Measurements from ENCODE around the gene DMD. TPM values are rescaled to one million over a fixed set of nuclear protein-coding genes. Genes with fewer than 3 reads are reported as not detected.
A peak's percentile ranks its signal among the peaks of the same experiment; 100 is the strongest.

DMD gene
- total RNA-seq, 1 donor from 2014 or later, result 2.5 TPM

DNA sequence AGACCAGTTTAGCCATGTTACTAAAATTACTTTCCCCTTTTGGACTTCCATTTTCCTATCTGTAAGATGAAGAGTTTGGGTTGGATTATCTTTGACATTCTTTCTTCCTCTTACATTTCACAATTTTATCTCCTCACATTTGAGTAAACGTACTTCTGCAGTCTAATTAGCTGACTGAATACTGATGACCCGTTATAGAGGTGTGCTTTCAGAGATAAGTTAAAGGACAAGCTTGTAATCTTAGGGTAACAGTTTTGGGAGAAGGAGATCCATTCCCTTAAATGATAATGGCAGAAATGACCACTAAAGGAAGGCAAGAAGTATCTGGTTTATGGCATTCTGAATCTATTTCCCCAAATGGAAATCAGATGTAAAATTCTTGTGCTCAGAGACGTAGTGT lies 1916.9 kb downstream of the DMD start:
- Histone ChIP-seq H3K36me3 (ENCODE audit: control insufficient read depth, insufficient read depth, low read length) (no peaks in the 10 kb centered on the region), H3K4me3 (ENCODE audit: low read depth, low read length) (no peak overlapping the region), H3K27me3 (ENCODE audit: control insufficient read depth, insufficient read depth, low read length) (no peaks in the 10 kb centered on the region)
- TF ChIP-seq, protein P1, sequence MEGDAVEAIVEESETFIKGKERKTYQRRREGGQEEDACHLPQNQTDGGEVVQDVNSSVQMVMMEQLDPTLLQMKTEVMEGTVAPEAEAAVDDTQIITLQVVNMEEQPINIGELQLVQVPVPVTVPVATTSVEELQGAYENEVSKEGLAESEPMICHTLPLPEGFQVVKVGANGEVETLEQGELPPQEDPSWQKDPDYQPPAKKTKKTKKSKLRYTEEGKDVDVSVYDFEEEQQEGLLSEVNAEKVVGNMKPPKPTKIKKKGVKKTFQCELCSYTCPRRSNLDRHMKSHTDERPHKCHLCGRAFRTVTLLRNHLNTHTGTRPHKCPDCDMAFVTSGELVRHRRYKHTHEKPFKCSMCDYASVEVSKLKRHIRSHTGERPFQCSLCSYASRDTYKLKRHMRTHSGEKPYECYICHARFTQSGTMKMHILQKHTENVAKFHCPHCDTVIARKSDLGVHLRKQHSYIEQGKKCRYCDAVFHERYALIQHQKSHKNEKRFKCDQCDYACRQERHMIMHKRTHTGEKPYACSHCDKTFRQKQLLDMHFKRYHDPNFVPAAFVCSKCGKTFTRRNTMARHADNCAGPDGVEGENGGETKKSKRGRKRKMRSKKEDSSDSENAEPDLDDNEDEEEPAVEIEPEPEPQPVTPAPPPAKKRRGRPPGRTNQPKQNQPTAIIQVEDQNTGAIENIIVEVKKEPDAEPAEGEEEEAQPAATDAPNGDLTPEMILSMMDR (IDR thresholded peaks at IDR 0.05; ENCODE audit: insufficient read depth, low read length, poor library complexity, severe bottlenecking), result no peak
- no peak for DNase-seq (ENCODE audit: low read depth)

DNA sequence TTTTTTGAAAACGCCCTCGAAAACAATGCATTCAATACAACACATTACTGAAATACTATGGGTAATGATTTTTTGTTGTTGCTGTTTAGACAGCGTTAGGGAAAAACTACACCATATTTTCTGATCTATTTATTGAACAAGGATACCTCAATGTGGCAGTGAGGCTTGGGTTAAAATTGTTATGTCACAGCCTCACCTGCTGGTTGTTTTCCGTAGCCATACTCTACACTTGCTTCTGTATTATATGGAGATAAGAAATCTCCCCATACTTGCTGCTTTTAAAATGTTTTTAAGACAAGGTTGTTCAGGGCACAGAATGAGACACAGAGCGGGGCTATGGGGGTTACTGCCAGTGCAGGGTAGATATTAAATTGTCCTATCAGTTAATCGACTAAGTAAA lies 1917.9 kb downstream of the DMD start:
- no peak for DNase-seq (ENCODE audit: low read depth)
- Histone ChIP-seq H3K36me3 (ENCODE audit: control insufficient read depth, insufficient read depth, low read length) (no peaks in the 10 kb centered on the region), H3K27me3 (ENCODE audit: control insufficient read depth, insufficient read depth, low read length) (no peaks in the 10 kb centered on the region), H3K4me3 (ENCODE audit: low read depth, low read length) (no peak overlapping the region)
- TF ChIP-seq, protein P1 (IDR thresholded peaks at IDR 0.05; ENCODE audit: insufficient read depth, low read length, poor library complexity, severe bottlenecking), result no peak

DNA sequence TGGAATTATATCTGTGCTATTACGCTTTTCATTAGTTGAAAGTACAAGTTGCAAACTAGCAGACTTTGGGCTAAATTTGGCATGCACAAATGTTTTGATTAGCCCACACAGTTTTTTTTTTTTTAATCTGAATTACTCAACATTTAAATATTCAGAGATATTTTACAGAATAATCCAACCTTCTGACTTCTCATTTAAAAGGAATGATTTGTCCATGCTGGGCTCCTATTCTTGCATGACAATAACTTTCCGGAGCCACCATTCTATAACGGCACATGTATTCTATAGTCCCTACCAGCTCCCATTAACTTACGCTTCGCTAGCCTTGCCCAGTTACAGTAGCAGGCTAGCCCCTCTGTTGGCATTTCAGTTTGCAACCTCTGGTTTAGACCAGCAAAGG lies 1920.2 kb downstream of the DMD start:
- H3K36me3 ChIP-seq (ENCODE audit: control insufficient read depth, insufficient read depth, low read length), result no peaks in the 10 kb centered on the region
- no peak overlapping the region for H3K4me3 ChIP-seq (ENCODE audit: low read depth, low read length)
- no peak for DNase-seq (ENCODE audit: low read depth)
- TF ChIP-seq, protein P1 (IDR thresholded peaks at IDR 0.05; ENCODE audit: insufficient read depth, low read length, poor library complexity, severe bottlenecking), result no peak
- no peaks in the 10 kb centered on the region for H3K27me3 ChIP-seq (ENCODE audit: control insufficient read depth, insufficient read depth, low read length)

DNA sequence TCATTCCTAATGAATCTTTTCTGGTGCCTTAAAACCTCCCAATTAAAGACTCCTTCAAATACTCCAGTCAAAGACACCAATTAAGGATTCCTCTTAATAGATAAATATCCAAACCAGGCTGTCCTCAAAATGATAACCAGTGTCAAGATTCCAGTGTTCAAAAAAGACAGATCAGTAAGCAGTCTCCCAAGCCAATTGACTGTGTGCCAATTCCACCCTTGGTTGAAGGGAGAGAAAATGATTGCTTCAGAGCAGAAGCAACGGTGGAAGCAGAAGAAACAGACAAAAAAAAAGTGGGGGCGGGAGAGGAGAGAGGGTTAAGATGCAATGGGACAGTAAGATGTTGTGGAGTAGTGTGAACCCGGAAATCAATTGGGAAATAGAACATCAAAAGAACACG lies 1923.5 kb downstream of the DMD start:
- H3K27me3 ChIP-seq (ENCODE audit: control insufficient read depth, insufficient read depth, low read length), result no peaks in the 10 kb centered on the region
- no peaks in the 10 kb centered on the region for H3K36me3 ChIP-seq (ENCODE audit: control insufficient read depth, insufficient read depth, low read length)
- no peak for DNase-seq (ENCODE audit: low read depth)
- TF ChIP-seq, protein P1 (IDR thresholded peaks at IDR 0.05; ENCODE audit: insufficient read depth, low read length, poor library complexity, severe bottlenecking), result no peak
- no peak overlapping the region for H3K4me3 ChIP-seq (ENCODE audit: low read depth, low read length)

DNA sequence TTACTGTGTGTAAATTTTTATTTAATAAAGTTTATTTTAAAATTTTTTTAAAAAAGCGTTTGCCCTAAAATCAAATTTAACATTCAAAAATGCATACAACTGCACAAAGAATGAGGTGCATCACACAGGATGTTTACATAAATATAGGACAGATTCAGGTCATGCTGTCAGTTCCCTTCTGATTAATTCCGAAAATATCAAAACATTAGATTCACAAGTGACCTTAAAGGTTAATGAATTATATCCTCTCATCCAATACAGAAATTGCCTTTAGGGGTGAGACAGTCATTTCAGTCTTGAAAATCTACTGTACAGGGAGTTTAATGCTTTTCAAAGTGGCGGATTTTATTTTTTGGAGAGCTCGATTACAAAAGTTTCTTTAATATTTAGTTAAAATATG lies 1930.8 kb downstream of the DMD start:
- TF ChIP-seq, protein P1 (IDR thresholded peaks at IDR 0.05; ENCODE audit: insufficient read depth, low read length, poor library complexity, severe bottlenecking), result no peak
- DNase-seq (ENCODE audit: low read depth), result no peak
- Histone ChIP-seq H3K36me3 (ENCODE audit: control insufficient read depth, insufficient read depth, low read length) (no peaks in the 10 kb centered on the region), H3K4me3 (ENCODE audit: low read depth, low read length) (no peak overlapping the region), H3K27me3 (ENCODE audit: control insufficient read depth, insufficient read depth, low read length) (no peaks in the 10 kb centered on the region)

DNA sequence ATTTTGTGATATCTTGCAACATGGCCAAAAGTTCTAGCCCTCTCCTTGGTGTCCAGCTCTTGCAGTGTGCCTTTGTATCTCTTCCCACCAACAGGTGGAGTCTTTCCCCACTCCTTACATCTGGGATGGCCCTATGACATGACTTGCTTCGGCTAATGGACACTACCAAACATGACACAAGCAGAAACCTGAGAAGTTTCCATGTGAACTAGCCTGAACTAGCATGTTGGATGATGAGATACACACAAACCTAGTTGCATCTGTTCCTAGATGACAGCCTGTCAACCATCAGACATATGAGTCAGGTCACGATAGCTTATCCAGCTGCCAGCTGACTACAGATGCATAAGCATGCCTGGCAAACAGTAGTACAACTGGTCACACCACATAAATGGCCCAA lies 1932.0 kb downstream of the DMD start:
- TF ChIP-seq, protein P1 (IDR thresholded peaks at IDR 0.05; ENCODE audit: insufficient read depth, low read length, poor library complexity, severe bottlenecking), result peak; percentile 40
- no peaks in the 10 kb centered on the region for H3K36me3 ChIP-seq (ENCODE audit: control insufficient read depth, insufficient read depth, low read length)
- no peaks in the 10 kb centered on the region for H3K27me3 ChIP-seq (ENCODE audit: control insufficient read depth, insufficient read depth, low read length)
- DNase-seq (ENCODE audit: low read depth), result no peak
- no peak overlapping the region for H3K4me3 ChIP-seq (ENCODE audit: low read depth, low read length)

Data from kidney epithelial cell (primary cell).